Stimulated activated CD8-positive, alpha-beta memory T cell treated with anti-CD3 and anti-CD28 coated beads, Interleukin-7, amount 100 ng/mL, for 1 hour (primary cell): ENCODE measurements around the gene REXO1.

Experiments
- DNase-seq, 2 donors: peaks; one replicate each; pipeline ENCODE4 v3.0.0-alpha.2; 2020; ENCODE audit warnings: low read depth in 2 of 2

REXO1 gene

DNA sequence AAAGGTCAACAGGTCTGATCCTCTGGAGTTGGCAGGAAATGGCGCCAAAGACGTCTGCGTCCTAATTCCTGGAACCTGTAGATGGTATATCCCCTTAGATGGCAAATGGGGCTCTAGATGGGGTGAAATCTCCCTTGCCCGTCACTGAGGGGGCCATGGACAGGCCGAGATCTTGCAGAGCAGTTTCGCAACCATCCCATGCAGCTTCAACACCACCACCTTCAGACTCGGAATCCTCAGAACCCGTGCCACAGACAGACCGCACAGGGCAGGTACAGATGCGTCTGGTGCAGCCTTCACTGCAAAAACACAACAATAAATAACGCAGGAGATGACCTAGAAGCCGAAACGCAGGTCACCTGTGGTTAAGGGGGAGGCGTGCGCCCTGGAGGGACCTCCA is 17.7 kb downstream of the REXO1 start:
- DNase-seq, result no peak

GRCh38 chr19:1829958-1830357 is 18.3 kb downstream of the REXO1 start:
- no peak for DNase-seq

DNA sequence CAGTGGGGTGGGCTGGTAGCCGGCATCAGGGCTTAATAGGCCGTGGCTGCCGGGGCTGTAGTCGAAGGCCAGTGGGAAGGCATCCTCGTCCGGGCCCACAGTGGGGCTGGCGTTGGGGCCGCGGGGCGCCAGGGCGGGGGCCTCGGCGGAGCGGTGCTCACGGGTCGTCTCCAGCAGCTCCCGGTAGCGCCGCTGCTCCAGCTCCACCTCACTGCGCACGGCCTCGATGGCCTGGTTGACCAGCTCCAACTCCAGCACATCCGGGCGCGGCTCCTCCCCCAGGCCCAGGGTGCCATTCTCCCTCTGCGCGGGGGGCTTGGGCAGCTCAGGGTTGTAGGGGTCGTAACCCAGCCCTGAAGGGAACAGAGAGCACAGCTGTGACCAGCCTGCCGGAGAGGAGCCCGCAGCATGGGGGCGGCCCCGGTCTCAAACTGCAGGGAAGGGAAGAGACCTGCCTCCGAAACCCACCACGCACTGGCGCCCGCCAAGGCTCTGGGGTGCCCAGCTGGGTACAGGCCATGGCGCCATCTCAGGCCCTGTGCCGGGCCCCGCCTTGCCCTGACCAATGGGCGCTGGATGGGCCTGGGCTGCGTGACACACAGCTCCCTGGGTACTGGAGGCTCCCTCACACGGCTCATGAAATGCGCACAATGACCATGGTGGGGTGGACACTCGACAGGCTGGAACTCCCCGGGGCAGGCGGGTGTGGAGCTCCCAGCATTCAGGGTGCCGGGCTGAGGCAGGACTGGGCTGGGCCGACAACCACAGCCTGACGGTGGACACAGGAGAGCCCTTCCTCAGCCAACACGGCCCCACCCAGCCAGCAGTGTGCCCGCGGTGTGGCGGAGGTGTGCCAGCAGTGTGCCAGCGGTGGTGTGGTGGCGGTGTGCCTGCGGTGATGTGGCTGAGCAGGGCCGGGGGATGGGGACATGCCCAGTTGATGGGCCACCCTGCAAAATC is 19.7 kb downstream of the REXO1 start:
- no peak for DNase-seq

DNA sequence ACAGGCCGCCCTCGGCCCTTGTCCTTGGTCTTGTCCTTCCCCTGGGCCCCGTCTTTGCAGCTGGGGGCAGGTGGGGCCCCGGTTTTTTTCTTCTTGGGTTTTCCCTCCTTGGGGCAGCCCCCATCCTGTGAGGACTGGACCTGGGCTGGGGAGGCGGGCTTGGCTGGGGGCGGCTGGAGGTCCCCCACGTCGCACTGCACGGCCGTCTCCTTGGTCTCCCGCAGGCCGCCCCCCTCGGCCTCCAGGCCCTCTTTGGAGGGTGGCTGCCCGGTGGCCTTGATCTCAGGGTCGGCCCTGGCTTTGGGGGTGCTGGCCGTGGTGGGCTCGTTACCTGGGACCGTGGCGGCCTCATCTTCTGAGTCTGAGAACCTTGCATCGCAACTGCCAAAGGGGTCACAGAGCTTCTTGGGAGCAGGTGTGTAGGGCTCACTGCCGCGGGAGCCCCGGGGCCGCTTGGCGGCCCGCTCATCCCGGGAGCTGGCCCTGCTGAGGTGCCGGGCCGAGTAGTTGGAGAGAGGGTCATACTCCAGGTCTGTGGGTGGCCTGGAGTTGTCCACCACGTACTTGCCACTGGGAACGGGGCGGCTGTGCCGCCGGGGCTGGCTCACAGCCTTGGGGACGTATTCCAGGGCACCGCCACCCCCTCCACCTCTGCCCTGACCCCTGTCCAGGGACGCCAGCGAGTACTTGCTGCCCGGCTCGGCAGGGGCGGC is 20.6 kb downstream of the REXO1 start:
- no peak for DNase-seq

DNA sequence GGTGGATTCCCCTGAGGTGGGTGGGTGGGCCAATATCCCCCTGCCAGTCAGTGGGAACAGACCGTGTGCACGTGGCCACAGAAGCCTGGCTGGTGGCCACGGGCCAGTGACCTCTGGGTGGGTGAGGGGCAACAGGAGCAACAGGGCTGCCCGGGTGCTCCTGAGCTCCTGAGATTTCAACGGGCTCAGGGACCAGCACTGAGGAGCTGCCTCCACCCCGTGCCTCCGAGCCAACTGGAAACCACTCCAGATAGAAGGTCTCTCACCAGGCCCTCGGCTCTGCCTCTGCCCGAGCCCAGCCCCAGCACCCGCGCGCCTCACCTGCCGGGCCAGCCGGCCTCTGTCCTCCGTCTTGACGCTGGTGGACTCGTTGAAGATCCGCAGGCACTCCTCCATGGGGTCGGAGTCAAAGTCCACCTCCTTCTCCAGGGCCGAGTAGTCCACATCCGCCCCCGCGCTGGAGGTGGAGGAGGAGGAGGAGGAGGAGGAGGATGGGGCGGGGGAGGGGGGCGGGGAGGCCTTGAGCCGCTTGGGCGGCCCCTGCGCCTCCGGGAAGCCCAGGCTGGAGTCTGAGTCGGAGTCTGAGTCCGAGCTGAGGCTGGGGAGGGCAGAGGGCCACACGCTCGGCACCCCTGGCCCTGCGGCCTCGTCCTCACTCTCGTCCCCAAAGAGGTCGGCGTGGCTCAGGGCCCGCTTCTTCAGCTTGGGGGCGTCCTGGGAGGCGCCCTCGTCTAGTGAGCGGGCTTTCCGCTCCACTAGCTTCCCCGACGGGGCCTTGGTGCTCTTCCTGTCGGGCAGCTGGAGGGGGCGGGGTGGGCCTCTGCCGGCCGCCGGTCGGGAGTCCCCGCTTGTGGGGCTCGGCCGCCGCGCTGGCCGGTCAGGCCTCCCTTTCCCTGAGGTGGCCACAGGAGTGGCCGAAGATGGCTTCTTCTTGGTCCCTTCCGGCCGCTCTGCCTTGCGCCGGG is 21.4 kb downstream of the REXO1 start:
- no peak for DNase-seq

DNA sequence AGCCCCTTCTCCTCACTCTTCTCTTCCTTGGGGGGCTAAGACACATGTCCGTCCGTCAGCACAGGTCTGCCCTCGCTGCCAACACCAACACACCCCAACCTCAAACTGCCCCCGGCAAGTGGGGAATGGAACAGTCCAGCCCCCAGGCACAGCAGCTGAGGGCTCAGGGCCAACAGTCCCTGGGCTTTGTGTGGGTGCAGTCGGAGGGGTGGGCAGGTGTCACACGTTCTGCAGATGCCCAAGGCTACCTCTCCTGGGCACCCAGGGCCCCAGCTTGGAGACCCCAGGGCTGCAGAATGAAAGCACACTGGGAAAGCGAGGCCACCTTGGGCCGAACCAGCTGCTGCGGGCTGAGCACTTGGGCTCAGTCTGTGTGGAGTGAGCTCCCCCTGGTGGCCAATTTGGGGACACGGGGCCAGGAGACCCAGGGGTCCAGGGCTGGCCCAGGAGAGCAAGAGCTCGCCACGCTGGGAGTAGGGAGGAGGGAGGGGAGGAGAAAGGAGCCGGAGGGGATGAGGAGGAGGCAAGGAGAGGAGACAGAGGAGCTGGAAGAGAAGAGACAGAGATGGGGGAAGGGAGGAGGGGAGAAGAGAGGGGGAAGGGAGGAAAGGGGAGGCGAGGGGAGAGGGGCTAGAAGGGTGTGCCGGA is 22.2 kb downstream of the REXO1 start:
- DNase-seq, result peak; percentile 46 to 70

GRCh38 chr19:1824252-1824622 is 24.0 kb downstream of the REXO1 start:
- no peak for DNase-seq

DNA sequence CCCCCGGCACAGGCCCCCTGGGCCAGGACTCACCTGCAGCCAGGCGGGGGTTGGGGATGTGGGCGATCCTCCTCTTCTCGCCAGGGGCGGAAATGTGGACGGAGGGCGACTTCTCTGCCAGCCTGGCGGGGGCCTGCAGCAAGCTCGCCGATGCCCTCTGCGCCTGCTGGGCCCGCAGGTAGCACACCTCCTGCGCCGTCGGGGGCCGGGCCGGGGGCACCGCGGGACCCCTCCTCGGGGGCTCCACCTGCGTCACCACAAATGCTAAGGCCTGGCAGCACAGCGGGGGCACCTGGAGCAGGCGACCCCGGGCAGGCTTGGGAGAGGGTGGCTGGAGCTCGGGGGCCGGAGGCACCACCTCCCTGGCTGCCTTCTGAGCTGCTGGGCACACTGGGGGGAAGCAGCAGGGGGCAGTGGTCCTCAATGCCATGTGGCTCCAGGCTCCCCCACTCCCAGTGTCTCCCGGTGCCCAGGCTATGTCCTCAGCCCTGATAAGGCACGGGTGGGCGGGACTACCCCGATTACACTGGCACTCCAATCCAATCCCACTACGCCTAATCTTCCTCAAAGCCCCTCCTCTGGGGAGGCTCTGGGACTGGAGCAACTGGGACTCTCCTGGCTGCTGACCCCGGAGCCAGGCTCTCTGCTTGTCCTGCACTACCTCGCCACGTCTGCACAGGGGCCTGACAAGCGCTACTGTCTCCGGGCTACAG is 24.6 kb downstream of the REXO1 start:
- DNase-seq, result no peak

DNA sequence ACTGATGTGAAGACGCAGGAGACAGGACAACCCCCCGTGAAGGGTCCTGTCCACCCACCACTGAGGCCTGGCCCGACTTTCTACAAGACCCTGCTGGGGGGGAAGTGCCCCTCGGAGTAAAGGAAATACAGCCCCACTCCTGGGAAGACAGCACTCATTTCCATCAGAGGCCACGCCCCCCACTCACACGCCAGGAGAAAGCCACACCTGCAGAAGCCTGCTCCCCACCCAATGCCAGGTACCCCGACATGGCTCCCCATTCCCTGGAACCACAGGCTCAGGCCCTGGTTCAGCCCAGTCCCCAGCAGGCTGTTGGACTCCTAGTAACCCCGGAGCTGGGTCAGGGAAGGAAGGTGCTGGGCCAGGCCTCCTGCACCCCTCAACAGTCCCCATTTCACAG is 25.3 kb downstream of the REXO1 start:
- no peak for DNase-seq

DNA sequence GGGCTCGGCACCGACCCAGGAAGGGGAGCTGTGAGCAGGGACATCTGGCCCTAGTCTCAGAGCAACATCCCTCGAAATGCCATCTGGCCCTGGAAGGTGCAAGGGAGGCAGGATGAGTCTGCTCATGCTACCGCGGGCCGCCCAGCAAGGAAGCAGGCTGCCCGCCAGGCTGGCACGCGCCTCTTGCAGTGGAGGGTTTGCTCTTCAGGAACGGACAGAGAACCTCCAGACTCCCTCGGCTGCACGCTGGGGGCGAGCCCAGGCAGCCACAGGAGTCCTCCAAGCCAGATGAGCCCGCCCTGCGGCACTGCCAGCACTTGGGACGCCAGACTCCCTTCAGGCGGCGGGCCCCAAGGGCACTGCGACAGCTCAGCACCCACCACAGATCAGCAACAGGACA is 26.1 kb downstream of the REXO1 start:
- DNase-seq, result no peak

DNA sequence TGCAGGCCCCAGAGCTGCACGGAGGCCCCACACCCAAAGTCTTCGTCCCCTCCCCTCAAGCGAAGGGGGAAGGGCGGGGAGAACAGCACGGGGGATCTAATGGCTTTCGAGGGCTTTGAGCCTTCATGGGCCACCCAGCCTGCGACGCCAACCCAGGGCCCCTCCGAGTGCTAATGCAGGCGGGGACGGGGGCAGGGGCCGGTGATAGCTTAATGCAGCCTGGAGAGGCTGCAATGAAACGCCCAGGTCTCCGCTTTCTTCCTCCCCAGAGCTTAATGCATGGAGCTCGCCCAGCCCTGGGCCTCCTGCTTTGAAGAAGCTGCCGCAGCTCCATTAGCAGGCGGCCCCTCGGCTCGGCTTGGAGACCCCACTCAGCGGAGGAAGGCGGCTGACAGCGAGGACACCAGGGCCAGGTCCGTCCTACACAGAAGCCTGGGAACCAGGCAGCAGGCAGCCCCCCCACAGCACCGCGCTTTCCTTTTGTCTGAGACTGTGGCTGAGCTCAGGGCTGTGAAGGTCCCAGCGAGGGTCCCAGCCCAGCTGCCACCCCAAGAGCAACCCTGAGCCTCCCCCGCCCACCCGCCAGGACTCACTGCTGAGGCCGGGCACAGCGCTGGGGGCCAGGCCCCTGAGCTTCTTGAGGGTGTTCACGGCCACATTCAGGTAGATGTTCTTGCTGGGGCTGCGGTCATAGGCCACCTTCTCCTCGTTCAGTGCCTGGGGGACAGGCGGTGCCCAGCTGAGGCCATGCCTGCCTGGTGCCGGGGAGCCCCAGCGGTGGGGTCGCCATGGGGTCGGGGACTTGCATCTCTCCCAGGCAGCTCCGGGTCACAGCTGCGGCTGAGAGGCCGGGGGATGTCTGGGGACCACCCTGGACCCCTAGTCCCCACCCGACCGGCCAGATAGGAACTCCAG is 28.7 kb downstream of the REXO1 start:
- no peak for DNase-seq

GRCh38 chr19:1818549-1819195 is 29.6 kb downstream of the REXO1 start:
- DNase-seq, result no peak

DNA sequence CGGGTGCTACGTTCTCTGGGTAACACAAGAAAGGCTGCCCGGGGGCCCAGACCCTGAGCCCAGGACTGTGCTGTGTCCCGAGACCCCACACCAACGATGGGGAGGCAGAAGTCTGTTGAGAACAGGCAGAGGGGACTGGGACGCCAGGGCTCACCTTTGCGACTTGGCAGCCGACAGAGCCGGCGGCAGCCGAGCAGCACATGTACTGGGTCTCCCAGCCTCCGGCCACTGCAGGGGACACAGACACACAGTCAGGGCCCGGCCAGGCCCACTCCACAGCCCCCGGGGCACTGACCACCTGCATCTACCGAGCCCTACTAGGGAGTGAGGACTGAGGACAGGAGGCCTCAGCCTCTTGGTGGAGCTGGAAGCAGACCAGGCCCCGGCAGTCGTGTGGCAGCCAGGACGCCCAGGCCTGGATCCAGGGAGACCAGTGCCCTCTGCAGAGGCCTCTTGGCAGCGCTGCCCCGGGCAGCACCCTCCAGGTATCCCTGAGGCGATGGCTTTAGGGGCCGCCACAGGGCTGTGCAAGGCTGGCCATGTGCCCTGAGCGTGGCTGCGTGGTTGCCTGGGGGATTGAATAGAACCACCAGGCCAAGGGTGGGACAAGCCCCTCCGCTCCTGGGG is 30.6 kb downstream of the REXO1 start:
- no peak for DNase-seq

GRCh38 chr19:1816530-1817298 is 31.6 kb downstream of the REXO1 start:
- DNase-seq, result no peak

DNA sequence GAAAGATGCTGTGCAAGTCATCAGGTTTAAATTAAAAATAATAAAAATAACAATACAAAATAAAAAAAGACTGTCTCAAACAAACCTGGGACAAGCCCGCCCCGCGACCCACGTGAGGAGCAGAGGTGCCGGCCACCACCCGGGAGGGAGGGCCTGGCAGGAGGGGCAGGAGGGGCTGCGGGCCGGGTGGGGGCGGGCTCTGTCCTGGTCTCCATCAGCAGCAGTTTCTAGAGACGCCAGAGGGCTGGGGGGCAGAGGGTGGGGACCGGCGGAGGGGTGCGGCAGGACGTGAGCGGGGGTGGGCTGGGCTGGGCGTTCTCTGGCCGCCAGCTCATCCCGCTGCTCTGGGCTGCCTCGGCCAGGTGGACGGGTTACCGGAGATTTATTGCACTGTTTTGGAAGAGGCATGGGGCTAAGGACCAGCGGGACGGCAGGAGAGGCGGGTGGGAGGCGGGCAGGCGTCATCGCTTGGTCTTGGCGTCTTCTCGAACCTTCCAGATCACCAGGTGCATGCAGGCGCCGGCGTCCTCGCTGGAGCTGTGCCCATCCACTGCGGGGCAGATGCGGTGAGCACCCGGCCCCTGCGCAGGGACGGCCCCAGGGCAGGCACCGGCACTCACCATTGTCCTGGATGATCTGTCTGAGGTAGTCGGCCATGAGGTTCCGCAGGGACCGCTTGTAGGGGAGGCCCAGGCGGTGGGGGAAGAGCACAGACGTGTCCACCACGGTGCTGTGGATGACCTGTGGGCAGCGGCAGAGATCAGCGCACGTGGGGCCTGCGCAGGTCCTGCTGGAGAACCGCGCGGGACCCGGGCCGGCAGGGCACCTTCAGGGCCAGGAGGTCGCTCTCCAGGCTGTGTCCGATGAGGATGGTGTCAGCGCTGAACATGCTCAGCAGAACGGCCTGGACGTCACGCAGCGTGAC is 32.4 kb downstream of the REXO1 start:
- no peak for DNase-seq

DNA sequence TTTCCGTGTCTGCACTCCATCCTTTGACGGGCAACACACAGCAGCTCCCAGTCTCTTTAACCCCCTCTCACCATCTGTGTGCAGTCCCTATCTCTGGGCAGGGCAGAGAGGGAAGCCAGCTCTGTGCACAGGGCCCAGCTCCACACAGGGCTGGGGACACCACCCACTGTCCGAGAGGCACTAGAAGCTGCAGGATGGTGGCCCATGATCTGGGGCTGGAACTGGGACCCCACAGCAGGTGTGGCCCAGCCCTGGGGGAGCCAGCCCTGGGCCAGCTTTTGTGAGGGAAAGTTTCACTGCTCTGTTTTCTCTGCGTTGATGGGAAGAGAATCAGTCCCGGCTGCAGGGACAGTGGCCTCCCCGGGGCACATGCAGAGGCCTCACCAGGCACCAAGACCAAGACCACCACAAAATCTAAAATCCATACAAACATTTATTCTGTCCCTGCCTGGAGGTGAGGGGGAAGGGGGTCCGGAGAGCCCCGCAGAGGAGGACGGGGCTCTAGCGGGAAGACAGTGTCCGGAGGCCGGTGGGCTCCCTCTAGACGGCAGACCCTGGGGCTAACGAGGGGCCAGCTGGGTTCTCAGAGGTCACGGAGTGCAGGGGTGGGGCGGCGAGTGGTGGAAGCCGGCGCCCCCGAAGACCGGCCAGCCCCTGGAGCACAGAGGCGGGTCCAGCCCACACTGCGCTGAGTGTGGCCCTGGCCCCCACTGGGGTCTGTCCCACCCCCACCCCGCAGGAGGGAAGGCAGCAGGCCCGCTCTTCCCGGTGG is 33.3 kb downstream of the REXO1 start:
- no peak for DNase-seq
